H1 (cell line): Measurements from ENCODE around the gene RNF152. TPM values are rescaled to one million over a fixed set of nuclear protein-coding genes. Genes with fewer than 3 reads are reported as not detected.

Source experiments
- CTCF ChIA-PET: fragments of 300-600 bp; sonication (Branson Sonifier 250); formaldehyde crosslinking; loops from one replicate; lab custom pipeline; 2021; ENCODE audit not compliant: partially characterized antibody; lab: Charles Lee
- POLR2A ChIA-PET: fragments of 300-600 bp; sonication (Branson Sonifier 250); formaldehyde crosslinking; loops from one replicate; lab custom pipeline; 2021; ENCODE audit warnings: inconsistent platforms; ENCODE audit not compliant: partially characterized antibody; lab: Charles Lee
- DNase-seq, 2 experiments: peaks; one replicate each; pipeline versions ENCODE4 v3.0.0 to v3.0.0-alpha.2; 2010 to 2022; ENCODE audit warnings: low spot score in 2 of 2, low read depth in 1 of 2, mixed read lengths in 1 of 2
- FAIRE-seq: peaks from 2 replicates; lab custom pipeline; 2011; peaks lifted over from hg19 to GRCh38; lab: Jason Lieb, UNC
- H2AFZ ChIP-seq: 2 replicates; pipeline ENCODE4 v1.8.1; 2012; ENCODE audit warnings: low read length, inconsistent platforms
- H2AK5ac ChIP-seq: 2 replicates; pipeline ENCODE4 v1.6.1; 2013; ENCODE audit warnings: low read depth, low read length
- H2BK120ac ChIP-seq: replicated peaks from 2 replicates; pipeline ENCODE3; 2013; ENCODE audit warnings: low read depth, low read length, inconsistent platforms
- H2BK12ac ChIP-seq: 2 replicates; pipeline ENCODE4 v1.6.1; 2013; ENCODE audit warnings: low read depth, low read length
- H2BK15ac ChIP-seq: 2 replicates; pipeline ENCODE4 v1.6.1; 2013; ENCODE audit warnings: low read length
- H2BK20ac ChIP-seq: 2 replicates; pipeline ENCODE4 v1.6.1; 2013; ENCODE audit warnings: low read length
- H2BK5ac ChIP-seq: 2 replicates; pipeline ENCODE4 v1.6.1; 2013; ENCODE audit warnings: low read depth, low read length
- H3K14ac ChIP-seq: 2 replicates; pipeline ENCODE4 v1.6.1; 2013; ENCODE audit warnings: inconsistent platforms; ENCODE audit not compliant: insufficient read length
- H3K18ac ChIP-seq: 2 replicates; pipeline ENCODE4 v1.6.1; 2013; ENCODE audit warnings: low read length; ENCODE audit errors: extremely low read depth
- H3K23ac ChIP-seq: 2 replicates; pipeline ENCODE4 v1.6.1; 2013; ENCODE audit warnings: inconsistent platforms; ENCODE audit not compliant: insufficient read length
- H3K23me2 ChIP-seq: 2 replicates; pipeline ENCODE4 v1.6.1; 2013; ENCODE audit warnings: low read depth, low read length
- H3K27ac ChIP-seq: 2 replicates; pipeline ENCODE4 v1.6.1; 2011; ENCODE audit warnings: low read depth, low read length, inconsistent platforms
- H3K27me3 ChIP-seq, 4 experiments: replicated peaks in 1 of 4; 1 replicate in 1 of 4; 2 replicates in 3 of 4; pipeline versions ENCODE4 v1.6.1 to v1.8.1; 2011 to 2013; ENCODE audit warnings: low read length in 3 of 4, mild to moderate bottlenecking in 3 of 4, inconsistent platforms in 2 of 4, mixed read lengths in 2 of 4, moderate library complexity in 1 of 4; ENCODE audit not compliant: control insufficient read depth in 3 of 4, insufficient read depth in 3 of 4; ENCODE audit errors: extremely low read depth in 1 of 4
- H3K36me3 ChIP-seq, 4 experiments: 2 replicates each; pipeline versions ENCODE4 v1.6.1 to v1.8.1; 2011 to 2013; ENCODE audit warnings: mild to moderate bottlenecking in 4 of 4, low read length in 3 of 4, moderate library complexity in 2 of 4, control low read depth in 1 of 4, inconsistent platforms in 1 of 4; ENCODE audit not compliant: insufficient read depth in 4 of 4, control insufficient read depth in 2 of 4
- H3K4ac ChIP-seq: replicated peaks from 2 replicates; pipeline ENCODE3; 2013; ENCODE audit warnings: low read length, low read depth, mixed read lengths, inconsistent platforms; ENCODE audit not compliant: insufficient read length
- H3K4me1 ChIP-seq, 4 experiments: replicated peaks in 1 of 4; 1 replicate in 1 of 4; 2 replicates in 3 of 4; pipeline versions ENCODE4 v1.6.1 to v1.8.1; 2011 to 2013; ENCODE audit warnings: low read length in 3 of 4, inconsistent platforms in 2 of 4, mixed read lengths in 1 of 4; ENCODE audit not compliant: insufficient read depth in 4 of 4, control insufficient read depth in 3 of 4
- H3K4me2 ChIP-seq, 2 experiments: 2 replicates each; pipeline versions ENCODE4 v1.6.1 to v1.8.1; 2011 to 2013; ENCODE audit warnings: low read depth in 2 of 2, low read length in 2 of 2, control low read depth in 1 of 2, inconsistent platforms in 1 of 2, mild to moderate bottlenecking in 1 of 2; ENCODE audit not compliant: insufficient read depth in 1 of 2
- H3K4me3 ChIP-seq, 4 experiments: fragments of 200-600, 300-600 bp in 1 of 4; sonication (generic), shearing (Covaris generic), sonication (Bioruptor Twin) in 1 of 4; 2 replicates each; pipeline versions ENCODE4 v1.5.1 to v1.8.1; 2011 to 2016; ENCODE audit warnings: low read length in 4 of 4, low read depth in 3 of 4, control low read depth in 2 of 4, inconsistent platforms in 2 of 4, mild to moderate bottlenecking in 2 of 4, mixed read lengths in 1 of 4, moderate library complexity in 1 of 4; ENCODE audit not compliant: insufficient read depth in 2 of 4; ENCODE audit errors: extremely low read depth in 1 of 4
- H3K56ac ChIP-seq: replicated peaks from 2 replicates; pipeline ENCODE3; 2013; ENCODE audit warnings: low read depth, mild to moderate bottlenecking, mixed read lengths, low read length, inconsistent platforms; ENCODE audit not compliant: insufficient read length
- H3K79me1 ChIP-seq: 2 replicates; pipeline ENCODE4 v1.6.1; 2013; ENCODE audit warnings: low read depth, low read length, control low read depth
- H3K79me2 ChIP-seq, 2 experiments: 2 replicates each; pipeline versions ENCODE4 v1.6.1 to v1.8.1; 2012 to 2013; ENCODE audit warnings: low read length in 2 of 2, mild to moderate bottlenecking in 2 of 2, inconsistent platforms in 1 of 2; ENCODE audit not compliant: insufficient read depth in 2 of 2, control insufficient read depth in 1 of 2
- H3K9ac ChIP-seq, 4 experiments: replicated peaks in 1 of 4; 1 replicate in 1 of 4; 2 replicates in 3 of 4; pipeline versions ENCODE4 v1.6.1 to v1.8.1; 2011 to 2013; ENCODE audit warnings: low read depth in 3 of 4, low read length in 3 of 4, control low read depth in 2 of 4, mild to moderate bottlenecking in 2 of 4, moderate library complexity in 2 of 4, inconsistent platforms in 1 of 4; ENCODE audit errors: extremely low read depth in 1 of 4
- H3K9me3 ChIP-seq, 2 experiments: 2 replicates each; pipeline versions ENCODE4 v1.6.1 to v1.8.1; 2012 to 2013; ENCODE audit warnings: mild to moderate bottlenecking in 2 of 2, moderate library complexity in 2 of 2, control low read depth in 1 of 2, inconsistent platforms in 1 of 2, low read depth in 1 of 2, low read length in 1 of 2, mixed read lengths in 1 of 2; ENCODE audit not compliant: insufficient read depth in 2 of 2
- H4K20me1 ChIP-seq, 2 experiments: replicated peaks in 1 of 2; 2 replicates each; pipeline versions ENCODE3 to v1.8.1; 2011 to 2013; ENCODE audit warnings: inconsistent platforms in 2 of 2, low read length in 2 of 2, mild to moderate bottlenecking in 1 of 2; ENCODE audit not compliant: insufficient read depth in 2 of 2, control insufficient read depth in 1 of 2
- H4K5ac ChIP-seq: 2 replicates; pipeline ENCODE4 v1.6.1; 2013; ENCODE audit warnings: low read length, low read depth, mixed read lengths, inconsistent platforms; ENCODE audit not compliant: insufficient read length
- H4K8ac ChIP-seq: 2 replicates; pipeline ENCODE4 v1.8.0; 2013; ENCODE audit warnings: mild to moderate bottlenecking, moderate library complexity, low read length, inconsistent platforms; ENCODE audit not compliant: insufficient read depth; ENCODE audit errors: extremely low read depth
- H4K91ac ChIP-seq: replicated peaks from 2 replicates; pipeline ENCODE3; 2013; ENCODE audit warnings: low read length, mixed read lengths, inconsistent platforms; ENCODE audit not compliant: insufficient read length
- CREB1 ChIP-seq: IDR thresholded peaks from 2 replicates; pipeline ENCODE4 v1.6.1; 2012; ENCODE audit warnings: inconsistent platforms
- EGR1 ChIP-seq: IDR thresholded peaks from 2 replicates; pipeline ENCODE4 v1.6.1; 2011; ENCODE audit warnings: low read depth, low read length, borderline replicate concordance
- HDAC6 ChIP-seq: IDR thresholded peaks from one replicate; pipeline ENCODE4 v1.7.1; 2012; ENCODE audit warnings: low read depth, mild to moderate bottlenecking, inconsistent platforms, low read length, moderate library complexity
- SP4 ChIP-seq: IDR thresholded peaks from 2 replicates; pipeline ENCODE4 v1.6.1; 2012; ENCODE audit warnings: low read length, inconsistent platforms
- TEAD4 ChIP-seq: IDR thresholded peaks from 2 replicates; pipeline ENCODE4 v1.6.1; 2012; ENCODE audit warnings: low read depth, low read length, inconsistent platforms, mixed read lengths
- WGBS, 2 experiments: shearing (Covaris generic) in 1 of 2; methylation state at CpG; one replicate each; pipeline versions ENCODE4 v1.1.6 to v1.1.7; 2013 to 2015; ENCODE audit warnings: low lambda C conversion rate in 2 of 2, mixed read lengths in 2 of 2, inconsistent platforms in 1 of 2, low coverage in 1 of 2, missing lambda C conversion rate in 1 of 2; ENCODE audit not compliant: insufficient replicate concordance in 2 of 2, insufficient coverage in 1 of 2, insufficient read length in 1 of 2; ENCODE audit errors: extremely low coverage in 1 of 2, missing lambda C conversion rate in 1 of 2; 5-methylcytosine and 5-hydroxymethylcytosine counted together
- polyA plus RNA-seq, 7 experiments: library from polyadenylated mRNA; depleted of rRNA in 3 of 7; stranded (reverse) in 5 of 7; unstranded in 2 of 7; fragments of >200 nt in 5 of 7; fragments of 200-250 nt in 2 of 7; gene quantifications; 1 replicate in 5 of 7; 2 replicates in 1 of 7; 4 replicates in 1 of 7; pipeline versions ENCODE4 v1.2.1 to v1.2.3, GENCODE V29; 2011 to 2013; ENCODE audit warnings: missing spikeins in 2 of 7, mixed read lengths in 2 of 7
- total RNA-seq: library from RNA; stranded (reverse); fragmentation: NEBNext Ultra II Directional; extraction: Animal tissue kit (Norgen Biotek cat#: 25700); gene quantifications from 2 replicates; pipeline ENCODE4 v1.2.1, GENCODE V29; 2021

Gene RNF152
- total and polyA plus RNA-seq, 2 of the 8 experiments (the other 6 are each of a cell fraction or from before 2014, with no cell fraction given) = 1.1 to 2.7 TPM

GRCh38 chr18:61771861-61772260 is 120.9 kb downstream of the RNF152 start:
- Histone ChIP-seq H3K27ac (no peak overlapping the region), H3K4me2 (no peak overlapping the region), H3K36me3 (no peaks in the 10 kb centered on the region), H3K23ac (no peak overlapping the region), H3K4ac (no peak overlapping the region), H2AFZ (no peak overlapping the region), H4K8ac (no peak overlapping the region), H3K79me1 (no peaks in the 10 kb centered on the region), H2BK15ac (no peak overlapping the region), H3K23me2 (no peaks in the 10 kb centered on the region), H2BK5ac (no peak overlapping the region), H2BK20ac (no peak overlapping the region), H3K56ac (no peak overlapping the region), H3K9ac (no peak overlapping the region), H3K4me3 (no peak overlapping the region), H4K20me1 (no peaks in the 10 kb centered on the region), H3K9me3 (0 out of 4 replicates have a peak, but pooled peaks cover 0 to 2% of the 10 kb centered on the region in 2 experiments), H3K14ac (no peak overlapping the region), H3K4me1 (no peaks in the 10 kb centered on the region), H3K18ac (no peak overlapping the region), H2AK5ac (no peak overlapping the region), H3K27me3 (no peaks in the 10 kb centered on the region), H4K5ac (no peak overlapping the region)
- CTCF ChIA-PET = interaction anchor here (0.6 kb wide), 1 partner anchor 636 kb away, joined by 3 read pairs; no protein-coding TSS in a partner anchor
- POLR2A ChIA-PET = no interaction called here
- DNase-seq (no peak), FAIRE-seq (no peak)
- WGBS, 2 experiments = 88% methylated on average over 2 of the region's 2 CpGs; no CpG with 5 or more reads in 1 of the 2 experiments
- no peak for TF ChIP-seq EGR1
- TF ChIP-seq HDAC6 = no peak
- no peak for TF ChIP-seq CREB1
- TF ChIP-seq TEAD4 = no peak
- no peak for TF ChIP-seq SP4
- TF ChIP-seq, all 59 proteins: peak for 0
- H2BK120ac ChIP-seq = no peak overlapping the region
- no peak overlapping the region for H4K91ac ChIP-seq
- no peaks in the 10 kb centered on the region for H3K79me2 ChIP-seq
- no peak overlapping the region for H2BK12ac ChIP-seq
